Erythroblast (primary cell): ENCODE measurements around the gene CDCA5.

Experiments used
- GATA1 ChIP-seq: IDR thresholded peaks from 2 replicates; pipeline ENCODE4 v1.6.1; 2011; ENCODE audit warnings: low read depth, mild to moderate bottlenecking, control low read depth, low read length, moderate library complexity
- POLR2A ChIP-seq: IDR thresholded peaks from 2 replicates; pipeline ENCODE4 v1.6.1; 2011; ENCODE audit warnings: mild to moderate bottlenecking, low read length

- TF ChIP-seq POLR2A = no peak
- TF ChIP-seq GATA1 = no peak
Measured at GRCh38 chr11:65121447-65121864, 37.6 kb upstream of the CDCA5 start.
